Gastroesophageal sphincter (tissue), 4 donors: Measurements from ENCODE around the gene APOC4. TPM values are rescaled to one million over a fixed set of nuclear protein-coding genes. Genes with fewer than 3 reads are reported as not detected.
A peak's percentile ranks its signal among the peaks of the same experiment; 100 is the strongest.
"Not testable (repeated sequence)": the region's sequence is repeated elsewhere in the genome, so short reads cannot be mapped to it uniquely, and the experiment has no call there.

Source experiments
- ATAC-seq: fragments of 150-250 bp; one replicate; pipeline ENCODE4 v1.9.1; 2016; ENCODE audit warnings: mild to moderate bottlenecking, moderate library complexity
- H3K27ac ChIP-seq, 4 donors: fragments of 200-600 bp; sonication (generic) in 3 of 4; 1 replicate in 3 of 4; 2 replicates in 1 of 4; pipeline ENCODE4 v1.5.1; 2016 to 2019
- H3K27me3 ChIP-seq: fragments of 200-600 bp; sonication (generic); one replicate; pipeline ENCODE4 v1.5.1; 2019
- H3K36me3 ChIP-seq, 2 donors: fragments of 200-600 bp; sonication (generic); one replicate each; pipeline ENCODE4 v1.5.1; 2019; ENCODE audit warnings: control low read depth in 1 of 2
- H3K4me1 ChIP-seq, 3 donors: fragments of 200-600 bp; sonication (generic); 1 replicate in 2 of 3; 2 replicates in 1 of 3; pipeline ENCODE4 v1.5.1; 2016 to 2019; ENCODE audit warnings: control low read depth in 2 of 3
- H3K4me3 ChIP-seq, 2 donors: fragments of 200-600 bp; sonication (generic); one replicate each; pipeline ENCODE4 v1.5.1; 2019; ENCODE audit warnings: mild to moderate bottlenecking in 1 of 2, moderate library complexity in 1 of 2
- H3K9me3 ChIP-seq, 3 donors: fragments of 200-600 bp; sonication (generic); one replicate each; pipeline ENCODE4 v1.5.1; 2017 to 2019; ENCODE audit warnings: control low read depth in 2 of 3
- CTCF ChIP-seq, 4 experiments: fragments of 200-600 bp in 2 of 4; fragments of 450-650 bp in 2 of 4; sonication (generic) in 1 of 4; IDR thresholded peaks; one replicate each; pipeline ENCODE4 v1.5.1; 2017 to 2019; ENCODE audit warnings: antibody characterized with exemption in 4 of 4, mild to moderate bottlenecking in 2 of 4, moderate library complexity in 2 of 4
- EP300 ChIP-seq: sonication (generic); formaldehyde crosslinking; IDR thresholded peaks from one replicate; pipeline ENCODE4 v1.6.1; 2017; ENCODE audit warnings: antibody characterized with exemption, mild to moderate bottlenecking
- POLR2A ChIP-seq, 2 donors: fragments of 450-650 bp; IDR thresholded peaks; one replicate each; pipeline ENCODE4 v1.6.1; 2017; ENCODE audit warnings: antibody characterized with exemption in 2 of 2, mild to moderate bottlenecking in 2 of 2, moderate library complexity in 1 of 2
- POLR2AphosphoS5 ChIP-seq: sonication (generic); formaldehyde crosslinking; IDR thresholded peaks from one replicate; pipeline ENCODE4 v1.6.1; 2017; ENCODE audit warnings: antibody characterized with exemption
- WGBS, 2 donors: methylation state at CpG; one replicate each; pipeline ENCODE4 v1.1.5; 2018; ENCODE audit warnings: low coverage in 1 of 2; 5-methylcytosine and 5-hydroxymethylcytosine counted together
- total RNA-seq, 4 donors: library from RNA; depleted of rRNA; stranded (reverse); fragments of >200 nt; gene quantifications; one replicate each; pipeline ENCODE4 v1.1.0, GENCODE V29; 2016

The APOC4 gene
- total RNA-seq, 4 donors from 2014 or later: not detected

- Histone ChIP-seq H3K27me3 (peaks cover 80% of the 10 kb centered on the region), H3K4me3 (no peak overlapping the region), H3K4me1 (peaks cover 0 to 35% (median 4%) of the 10 kb centered on the region in 3 donors), H3K9me3 (no peaks in the 10 kb centered on the region), H3K27ac (no peak overlapping the region), H3K36me3 (no peaks in the 10 kb centered on the region)
- WGBS, 2 donors: 87 to 100% methylated on average over 4 of the region's 44 CpGs
- no peak for ATAC-seq
- TF ChIP-seq EP300: no peak
- no peak for TF ChIP-seq POLR2A (IDR thresholded peaks at IDR 0.05)
- no peak for TF ChIP-seq POLR2AphosphoS5
- TF ChIP-seq CTCF (IDR thresholded peaks at IDR 0.05): no peak
Observed at GRCh38 chr19:44908836-44909261, 33.2 kb upstream of the APOC4 start.

- WGBS, 2 donors: 90% methylated on average over 2 of the region's 5 CpGs; no CpG with 5 or more reads in 1 of the 2 donors
- no peak overlapping the region for H3K27ac ChIP-seq
- no peaks in the 10 kb centered on the region for H3K36me3 ChIP-seq
- H3K4me1 ChIP-seq: peaks cover 0 to 35% (median 4%) of the 10 kb centered on the region in 3 donors
- no peak for ATAC-seq
- H3K4me3 ChIP-seq: no peak overlapping the region
- no peaks in the 10 kb centered on the region for H3K9me3 ChIP-seq
- peaks cover 77% of the 10 kb centered on the region for H3K27me3 ChIP-seq
- TF ChIP-seq EP300 (no peak), POLR2A (IDR thresholded peaks at IDR 0.05) (no peak), CTCF (IDR thresholded peaks at IDR 0.05) (no peak), POLR2AphosphoS5 (no peak)
Observed at GRCh38 chr19:44909775-44910174, 32.3 kb upstream of the APOC4 start.

- not testable (repeated sequence) for H3K27ac ChIP-seq, H3K36me3 ChIP-seq, H3K9me3 ChIP-seq, H3K4me3 ChIP-seq, ATAC-seq
- 100% methylated on average over 2 of the region's 6 CpGs; no CpG with 5 or more reads in 1 of the 2 donors for WGBS, 2 donors
- Histone ChIP-seq H3K27me3 (peaks cover 56% of the 10 kb centered on the region), H3K4me1 (peaks cover 0 to 25% (median 0%) of the 10 kb centered on the region in 3 donors)
Observed at GRCh38 chr19:44911896-44912295, 30.1 kb upstream of the APOC4 start.

GRCh38 chr19:44912854-44913253, 29.2 kb upstream of the APOC4 start:
- ATAC-seq: peak; percentile 34
- no peaks in the 10 kb centered on the region for H3K9me3 ChIP-seq

GRCh38 chr19:44913512-44914432, 28.3 kb upstream of the APOC4 start:
- peaks cover 38% of the 10 kb centered on the region for H3K27me3 ChIP-seq
- H3K4me1 ChIP-seq: peaks cover 0 to 25% (median 0%) of the 10 kb centered on the region in 3 donors
- H3K36me3 ChIP-seq, ATAC-seq, H3K9me3 ChIP-seq, H3K27ac ChIP-seq: not testable (repeated sequence)
- 65 to 70% methylated on average over 11 to 16 of the region's 23 CpGs for WGBS, 2 donors
- peak overlapping the region in 1 of 2 donors; percentile 54 for H3K4me3 ChIP-seq

More at GRCh38 chr19:44912854-44913253, 29.2 kb upstream of the APOC4 start:
- H3K36me3 ChIP-seq: no peaks in the 10 kb centered on the region
- TF ChIP-seq POLR2AphosphoS5 (no peak), CTCF (IDR thresholded peaks at IDR 0.05) (no peak), POLR2A (IDR thresholded peaks at IDR 0.05) (no peak)
- peaks cover 0 to 25% (median 0%) of the 10 kb centered on the region in 3 donors for H3K4me1 ChIP-seq
- no peak overlapping the region for H3K27ac ChIP-seq
- no peak overlapping the region for H3K4me3 ChIP-seq
- peaks cover 46% of the 10 kb centered on the region for H3K27me3 ChIP-seq
- WGBS, 2 donors: 55 to 60% methylated on average over 1 to 4 of the region's 6 CpGs

GRCh38 chr19:44914433-44915206, 27.4 kb upstream of the APOC4 start, which contains the start of gene APOC1:
TSS of gene APOC1 (plus strand) at chr19:44914608. CDS start at chr19:44914892, 284 bp downstream.
- Histone ChIP-seq H3K27ac (peak within 1 kb of the TSS in 1 of 4 donors; percentile 37), H3K27me3 (peaks cover 34% of the 10 kb centered on the region), H3K4me3 (peak within 1 kb of the TSS; percentile 42 to 54), H3K4me1 (peaks cover 0 to 25% (median 0%) of the 10 kb centered on the region in 3 donors)
- 14 to 45% methylated on average over 8 to 15 of the region's 28 CpGs for WGBS, 2 donors
- not testable (repeated sequence) for H3K9me3 ChIP-seq, H3K36me3 ChIP-seq
- ATAC-seq: peak; percentile 95
